ENCODE results near the gene PTPRG.

The PTPRG gene

DNA sequence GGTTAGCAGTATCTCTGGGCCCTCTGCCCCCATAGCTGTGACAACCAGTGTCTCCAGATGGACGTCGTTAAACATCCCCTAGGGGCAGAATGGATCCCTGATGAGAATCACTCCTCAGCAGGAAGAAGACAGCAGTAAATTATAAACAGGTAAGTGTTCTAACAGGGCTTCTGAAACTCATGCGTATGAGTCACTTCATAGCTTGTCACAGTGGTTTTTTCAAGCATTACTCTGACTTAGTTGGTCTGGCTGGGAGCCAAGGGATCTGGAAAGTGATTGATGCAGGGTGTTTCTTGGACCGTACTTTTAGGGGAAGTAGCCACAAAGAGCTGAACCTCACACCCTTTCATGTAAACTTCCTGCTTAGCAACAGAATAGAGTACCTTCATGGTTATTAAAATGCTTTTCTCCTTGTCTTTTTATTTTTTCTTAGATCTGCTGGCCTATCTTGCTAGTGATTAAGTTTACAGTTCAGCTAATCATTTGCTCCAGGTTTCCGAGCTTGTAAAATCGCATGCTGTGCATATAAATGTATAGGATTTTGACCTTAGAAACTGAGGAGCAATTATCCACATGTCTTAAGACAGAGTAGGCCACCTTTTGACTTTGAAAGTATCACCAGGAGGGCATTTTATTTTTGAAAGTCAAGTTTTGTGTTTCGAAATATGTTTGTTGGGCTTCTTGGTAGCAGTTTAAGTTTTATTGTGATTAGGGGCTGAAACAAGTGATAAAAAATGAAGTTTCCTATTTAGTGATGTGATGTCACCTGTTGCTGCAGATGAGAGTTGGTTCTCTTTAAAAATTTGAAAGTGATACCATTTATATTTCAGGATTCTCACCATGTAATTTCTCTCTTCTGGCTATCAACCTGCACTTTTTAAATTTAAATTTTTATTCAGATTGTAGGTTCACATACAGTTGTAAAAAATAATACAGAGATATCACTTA, 333.9 kb downstream of the PTPRG start:
- DNase-seq (ENCODE audit: low spot score), result peak; percentile 45

DNA sequence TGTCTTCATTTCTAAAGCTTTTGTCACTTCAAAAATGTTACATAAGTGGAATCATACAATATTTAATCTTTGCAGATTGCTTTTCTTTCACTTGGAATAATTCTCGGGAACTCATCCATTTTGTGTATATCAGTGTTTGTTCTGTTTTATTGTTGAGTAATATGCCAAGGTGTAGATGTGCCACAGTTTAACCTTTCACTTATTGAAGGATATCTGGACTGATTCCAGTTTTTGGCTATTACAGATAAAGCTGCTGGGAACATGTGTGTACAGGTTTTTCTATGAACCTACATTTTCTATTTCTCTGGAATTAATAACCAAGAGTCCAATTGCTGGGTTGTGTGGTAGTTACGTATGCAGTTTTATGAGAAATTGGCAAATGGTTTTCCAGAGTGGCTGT, 334.9 kb downstream of the PTPRG start:
- DNase-seq (ENCODE audit: low spot score), result no peak

- DNase-seq (ENCODE audit: low spot score), result no peak
Measured at GRCh38 chr3:61897848-61898247, 336.5 kb downstream of the PTPRG start.

DNA sequence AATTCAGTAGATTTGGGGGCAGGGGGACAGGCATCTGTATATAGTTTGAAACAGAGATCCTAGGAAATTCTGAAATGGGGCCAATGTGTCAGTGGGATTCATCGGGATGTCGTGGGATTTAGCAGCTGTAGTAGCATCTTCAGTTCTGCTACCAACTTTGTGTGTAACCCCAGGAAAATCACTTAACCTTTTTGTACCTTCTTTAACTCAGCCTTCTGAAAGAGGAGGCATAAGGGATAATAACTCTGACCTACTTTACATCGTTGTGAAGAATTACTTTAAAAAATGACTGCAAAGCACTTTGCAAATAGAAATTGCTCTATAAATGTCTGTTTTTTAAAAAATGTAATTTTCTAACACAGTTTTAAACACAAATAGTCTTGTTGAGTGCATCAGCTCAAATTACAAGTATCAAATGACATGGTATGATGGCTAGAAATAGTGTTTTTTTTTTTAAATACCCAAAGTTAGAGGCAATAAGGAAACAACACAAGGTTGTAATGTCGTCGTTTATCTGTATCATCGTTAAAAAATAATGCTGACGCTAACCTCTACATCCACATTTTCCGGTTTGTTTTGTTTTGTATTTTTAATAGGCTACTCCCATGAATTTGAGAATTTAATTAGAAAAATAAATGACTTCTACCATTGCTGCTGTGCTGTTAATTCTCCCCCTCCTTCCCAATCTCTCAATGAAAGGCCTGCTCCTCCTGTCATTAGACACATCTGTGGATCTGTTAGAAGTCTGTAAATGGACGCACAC, 338.5 kb downstream of the PTPRG start:
- no peak for DNase-seq (ENCODE audit: low spot score)

DNA sequence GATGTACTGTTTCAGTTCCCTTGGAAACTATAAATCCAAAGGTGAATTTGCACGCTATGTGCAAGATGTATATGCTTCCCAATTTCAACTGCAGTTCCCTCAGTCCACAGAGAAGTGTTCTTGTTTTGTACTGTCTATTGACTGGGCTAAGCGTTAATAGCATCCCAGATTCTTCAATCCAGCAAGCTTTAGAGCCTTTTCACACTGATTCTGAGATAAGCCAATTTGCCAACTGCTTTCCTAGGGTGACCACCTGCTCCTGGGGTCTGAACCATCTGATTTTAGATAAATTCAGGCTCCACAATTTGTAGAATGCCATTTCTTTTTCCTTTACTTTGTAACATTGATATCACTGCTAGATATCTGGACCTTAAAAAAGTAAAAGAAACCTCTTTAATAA, 340.1 kb downstream of the PTPRG start:
- DNase-seq (ENCODE audit: low spot score), result no peak

- no peak for DNase-seq (ENCODE audit: low spot score)
Measured at GRCh38 chr3:61901986-61902385, 340.6 kb downstream of the PTPRG start.

- DNase-seq (ENCODE audit: low spot score), result no peak
Measured at GRCh38 chr3:61903074-61903473, 341.7 kb downstream of the PTPRG start.

GRCh38 chr3:61903931-61904657, 342.7 kb downstream of the PTPRG start:
- DNase-seq (ENCODE audit: low spot score), result peak; percentile 26

DNA sequence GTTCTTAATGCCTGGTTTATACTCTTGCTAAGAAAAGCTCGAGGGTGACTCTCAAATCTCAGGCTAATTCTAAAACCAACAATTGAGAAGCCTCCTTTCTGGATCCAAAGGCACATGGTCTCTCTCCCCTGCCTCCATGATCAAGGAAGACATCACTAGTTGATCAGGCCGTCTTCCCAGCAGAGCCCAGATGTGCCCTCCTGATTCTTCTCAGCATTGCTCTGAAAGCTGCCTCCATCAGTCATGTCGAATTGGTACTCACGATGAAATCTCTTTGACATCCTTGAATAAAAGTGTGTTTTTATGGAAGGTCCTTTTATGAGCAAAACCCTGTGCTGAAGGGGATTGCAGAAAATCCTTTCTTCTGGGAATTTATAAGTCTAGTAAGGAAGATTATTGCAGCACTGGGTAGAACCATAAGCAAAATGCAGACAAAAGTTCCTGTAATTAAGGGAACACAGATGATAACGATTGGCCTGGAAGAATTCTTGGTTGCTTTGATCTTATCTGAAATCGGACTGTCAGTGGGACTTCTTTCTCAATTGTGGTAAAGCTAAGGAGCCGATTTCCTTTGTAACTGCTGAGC, 345.9 kb downstream of the PTPRG start:
- DNase-seq (ENCODE audit: low spot score), result no peak

DNA sequence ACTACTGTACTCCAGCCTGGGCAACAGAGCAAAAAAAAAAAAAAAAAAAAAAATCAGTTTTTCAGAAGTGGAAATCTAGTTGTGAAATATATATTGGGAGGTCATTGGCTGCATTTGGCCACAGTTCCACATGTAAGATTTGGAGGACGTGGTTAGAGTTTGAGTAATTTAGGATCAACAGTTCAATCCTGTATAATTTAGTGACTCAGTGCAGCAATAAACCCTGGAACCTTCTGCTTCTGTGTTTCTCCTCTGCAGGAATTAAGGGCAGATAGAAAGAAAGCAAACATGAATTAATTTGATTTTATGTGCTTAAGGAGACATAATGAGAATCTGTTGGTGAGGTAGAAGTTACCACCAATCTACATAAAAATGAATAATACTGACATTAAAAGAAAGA, 347.0 kb downstream of the PTPRG start:
- peak; percentile 41 for DNase-seq (ENCODE audit: low spot score)

- DNase-seq (ENCODE audit: low spot score), result no peak
Measured at GRCh38 chr3:61910732-61911131, 349.4 kb downstream of the PTPRG start.

DNA sequence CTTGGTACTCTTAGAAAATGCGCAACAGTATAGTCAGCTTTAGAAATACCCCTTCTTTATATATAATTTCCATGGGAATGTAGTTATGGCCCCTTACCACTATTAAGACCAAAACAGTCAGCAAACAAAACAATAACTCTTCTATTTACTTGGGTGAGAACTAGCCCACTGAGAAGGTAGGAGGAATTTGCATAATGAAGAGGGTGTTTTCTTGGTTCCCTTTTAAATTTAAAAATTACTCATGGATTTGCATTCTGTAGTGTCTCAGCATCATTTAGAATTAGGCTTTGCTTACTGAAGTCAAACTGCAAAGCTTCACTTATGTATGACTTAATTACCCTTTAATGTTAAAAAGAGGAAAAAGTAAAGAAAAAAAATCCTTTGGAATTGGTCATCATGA, 350.8 kb downstream of the PTPRG start:
- DNase-seq (ENCODE audit: low spot score), result no peak

- DNase-seq (ENCODE audit: low spot score), result no peak
Measured at GRCh38 chr3:61913701-61914100, 352.3 kb downstream of the PTPRG start.

- DNase-seq (ENCODE audit: low spot score), result peak; percentile 44
Measured at GRCh38 chr3:61914276-61914675, 352.9 kb downstream of the PTPRG start.

DNA sequence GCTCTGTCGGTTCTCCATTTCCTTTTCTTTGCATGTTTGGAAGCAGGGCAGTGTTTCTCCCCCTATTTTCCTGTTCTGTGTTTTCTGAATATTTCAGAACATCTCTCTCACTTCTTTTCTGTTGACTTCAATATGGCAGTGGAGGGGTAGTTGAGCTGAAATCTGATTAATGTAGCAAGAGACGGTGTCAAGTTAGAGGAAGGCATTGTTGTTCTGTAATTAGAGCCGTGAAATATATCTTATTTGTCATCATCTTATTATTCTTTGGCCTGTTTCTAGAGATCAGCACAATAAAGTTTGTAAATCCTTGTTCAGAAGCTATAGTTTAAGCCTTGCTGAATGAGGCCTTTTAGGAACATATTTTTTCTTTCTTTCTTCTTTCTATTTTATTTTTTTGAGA, 353.9 kb downstream of the PTPRG start:
- DNase-seq (ENCODE audit: low spot score), result no peak

DNA sequence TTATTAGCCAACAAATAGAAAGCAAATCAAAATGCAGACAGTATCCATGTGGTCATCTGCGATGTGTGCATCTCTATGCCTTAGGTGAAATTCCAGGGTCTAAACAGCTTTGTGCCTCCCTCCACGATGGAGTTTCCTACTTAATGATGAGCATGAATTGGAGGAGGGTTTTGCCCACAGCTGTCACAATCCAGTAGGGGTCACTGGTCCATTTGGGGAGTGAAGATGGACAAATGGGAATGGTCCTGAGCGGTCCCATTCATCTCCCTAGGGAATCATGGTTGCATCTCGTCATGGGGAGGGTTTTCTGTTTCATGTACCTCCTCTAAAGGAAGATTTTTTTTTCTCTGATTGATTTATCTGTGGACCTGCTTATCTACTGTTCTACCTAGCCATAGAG, 358.0 kb downstream of the PTPRG start:
- no peak for DNase-seq (ENCODE audit: low spot score)

DNA sequence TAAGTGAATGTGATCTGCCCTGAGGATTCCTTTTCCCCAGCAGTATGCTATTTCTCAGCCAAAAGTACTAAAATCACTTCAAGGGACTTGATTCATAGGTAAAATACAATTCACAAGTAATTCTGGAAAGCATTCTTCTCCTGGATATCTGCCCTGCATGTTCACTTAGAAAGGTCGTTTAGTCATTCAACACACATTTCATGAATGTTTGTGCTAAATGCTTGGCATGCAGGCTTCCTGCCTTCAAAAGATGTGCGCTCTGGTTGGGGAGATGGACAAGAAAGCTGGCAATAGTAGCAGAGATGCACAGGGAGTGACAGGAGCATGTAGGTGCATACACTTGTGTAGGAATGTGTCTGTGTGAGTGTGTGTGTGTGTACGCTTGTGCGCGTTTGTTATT, 360.7 kb downstream of the PTPRG start:
- DNase-seq (ENCODE audit: low spot score), result peak; percentile 4

GRCh38 chr3:61924090-61924735, 362.8 kb downstream of the PTPRG start:
- no peak for DNase-seq (ENCODE audit: low spot score)

GRCh38 chr3:61924991-61925390, 363.6 kb downstream of the PTPRG start:
- DNase-seq (ENCODE audit: low spot score), result no peak

DNA sequence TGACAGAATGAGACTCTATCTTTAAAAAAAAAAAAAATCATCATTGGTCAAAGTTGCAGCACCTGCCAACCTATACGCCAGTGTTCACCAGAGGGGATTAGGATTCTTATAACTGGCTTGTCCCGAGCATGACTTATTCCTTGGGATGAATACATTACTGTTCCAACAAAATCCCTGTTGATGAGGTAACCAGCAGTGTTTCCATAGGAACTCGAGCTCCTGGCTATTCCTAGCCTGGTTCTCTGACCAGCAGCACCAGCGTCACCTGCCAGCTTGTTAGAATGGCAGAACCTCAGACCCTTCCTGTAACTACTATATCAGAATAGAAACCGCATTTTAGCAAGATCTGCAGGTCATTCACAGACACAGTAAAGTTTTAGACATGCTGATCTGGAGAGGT, 364.4 kb downstream of the PTPRG start:
- no peak for DNase-seq (ENCODE audit: low spot score)

GRCh38 chr3:61926923-61927322, 365.6 kb downstream of the PTPRG start:
- peak; percentile 55 for DNase-seq (ENCODE audit: low spot score)

DNA sequence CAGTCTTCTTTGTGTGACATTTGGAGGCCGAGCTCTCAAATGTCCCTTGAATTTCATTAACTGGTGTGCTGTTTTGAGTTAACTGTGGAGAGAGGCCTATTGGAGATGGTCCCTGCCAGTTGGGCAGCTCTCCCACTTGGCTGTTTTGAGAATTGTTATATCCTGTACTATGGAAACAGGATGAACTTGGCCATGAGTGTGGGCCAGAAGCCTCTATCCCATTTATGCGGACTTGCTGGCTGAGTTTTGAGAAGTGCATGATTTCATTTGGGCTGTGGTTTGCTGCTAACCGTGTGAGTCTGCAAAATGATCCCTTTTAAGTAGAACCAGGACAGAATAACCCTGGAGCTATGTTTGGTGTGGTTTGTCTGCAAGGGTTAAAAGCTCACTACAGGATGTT, 366.0 kb downstream of the PTPRG start:
- DNase-seq (ENCODE audit: low spot score), result peak; percentile 73
